NK-92 (cell line): Measurements from ENCODE around the gene EVX1.

Experiments
- DNase-seq: peaks from one replicate; lab custom pipeline; 2025; ENCODE audit not compliant: unreplicated experiment; lab: John Stamatoyannopoulos, UW

The EVX1 gene

GRCh38 chr7:27204851-27205322 is 37.7 kb upstream of the EVX1 start:
- DNase-seq, result no peak

GRCh38 chr7:27205325-27206280 is 37.0 kb upstream of the EVX1 start:
- DNase-seq, result no peak

- no peak for DNase-seq
Observed at GRCh38 chr7:27207348-27207985, 35.1 kb upstream of the EVX1 start.

GRCh38 chr7:27208998-27209397 is 33.6 kb upstream of the EVX1 start:
- DNase-seq, result no peak

GRCh38 chr7:27209933-27210440 is 32.6 kb upstream of the EVX1 start:
- no peak for DNase-seq

GRCh38 chr7:27210441-27211083 is 32.0 kb upstream of the EVX1 start:
- DNase-seq, result no peak

GRCh38 chr7:27211084-27211446 is 31.5 kb upstream of the EVX1 start:
- DNase-seq, result no peak

GRCh38 chr7:27211764-27212204 is 30.8 kb upstream of the EVX1 start:
- DNase-seq, result no peak

- DNase-seq, result no peak
Observed at GRCh38 chr7:27212497-27213432, 29.8 kb upstream of the EVX1 start.

- no peak for DNase-seq
Observed at GRCh38 chr7:27213433-27214238, 29.0 kb upstream of the EVX1 start.

- DNase-seq, result no peak
Observed at GRCh38 chr7:27214239-27214950, 28.2 kb upstream of the EVX1 start.

GRCh38 chr7:27215356-27215755 is 27.2 kb upstream of the EVX1 start:
- DNase-seq, result no peak

GRCh38 chr7:27217951-27218350 is 24.7 kb upstream of the EVX1 start:
- DNase-seq, result no peak

- DNase-seq, result no peak
Observed at GRCh38 chr7:27219821-27220220, 22.8 kb upstream of the EVX1 start.

GRCh38 chr7:27220440-27220955 is 22.1 kb upstream of the EVX1 start:
- no peak for DNase-seq

GRCh38 chr7:27221201-27221797 is 21.3 kb upstream of the EVX1 start:
- no peak for DNase-seq

GRCh38 chr7:27223941-27224575 is 18.5 kb upstream of the EVX1 start:
- no peak for DNase-seq
